GM18909 (cell line): ENCODE results near the gene ACAT1.
"Not testable (repeated sequence)": the region's sequence is repeated elsewhere in the genome, so short reads cannot be mapped to it uniquely, and the experiment has no call there.

ENCODE experiments used
- ATAC-seq: cut with Tn5 transposase; IDR thresholded peaks from one replicate; pipeline ENCODE4 v1.9.1; 2021; ENCODE audit warnings: mild to moderate bottlenecking; ENCODE audit not compliant: unreplicated experiment, poor library complexity

The ACAT1 gene

GRCh38 chr11:108121274-108122155 is at the start of gene ACAT1:
TSS of gene ACAT1 (plus strand) at chr11:108121567. CDS start at chr11:108121607, 40 bp downstream.
- peak; percentile 97 for ATAC-seq

GRCh38 chr11:108084811-108085210 is 36.6 kb upstream of the ACAT1 start:
- ATAC-seq = no peak

GRCh38 chr11:108085672-108086071 is 35.7 kb upstream of the ACAT1 start:
- no peak for ATAC-seq

- ATAC-seq = no peak
Observed at GRCh38 chr11:108092134-108092533, 29.2 kb upstream of the ACAT1 start.

- ATAC-seq = no peak
Observed at GRCh38 chr11:108093128-108093904, 28.1 kb upstream of the ACAT1 start.

GRCh38 chr11:108097179-108097578 is 24.2 kb upstream of the ACAT1 start:
- ATAC-seq = no peak

- no peak for ATAC-seq
Observed at GRCh38 chr11:108101090-108101775, 20.1 kb upstream of the ACAT1 start.

- ATAC-seq = no peak
Observed at GRCh38 chr11:108111126-108111525, 10.2 kb upstream of the ACAT1 start.

GRCh38 chr11:108112057-108112456 is 9.3 kb upstream of the ACAT1 start:
- ATAC-seq = no peak

- ATAC-seq = no peak
Observed at GRCh38 chr11:108115500-108116140, 5.7 kb upstream of the ACAT1 start.

GRCh38 chr11:108117746-108118371 is 3.5 kb upstream of the ACAT1 start:
- ATAC-seq = no peak

GRCh38 chr11:108120936-108121273 is 462 bp upstream of the ACAT1 start:
- ATAC-seq = not testable (repeated sequence)

- ATAC-seq = no peak
Observed at GRCh38 chr11:108122166-108122628, 830 bp downstream of the ACAT1 start.

- ATAC-seq = no peak
Observed at GRCh38 chr11:108125096-108125495, 3.7 kb downstream of the ACAT1 start.

- ATAC-seq = no peak
Observed at GRCh38 chr11:108128772-108129171, 7.4 kb downstream of the ACAT1 start.

GRCh38 chr11:108131993-108132392 is 10.6 kb downstream of the ACAT1 start:
- no peak for ATAC-seq

- not testable (repeated sequence) for ATAC-seq
Observed at GRCh38 chr11:108132993-108133538, 11.7 kb downstream of the ACAT1 start.

- peak; percentile 70 for ATAC-seq
Observed at GRCh38 chr11:108135845-108136544, 14.6 kb downstream of the ACAT1 start.

- ATAC-seq = no peak
Observed at GRCh38 chr11:108137212-108137611, 15.8 kb downstream of the ACAT1 start.
